HCT116 (cell line): Measurements from ENCODE around the gene CYB5A. TPM values are rescaled to one million over a fixed set of nuclear protein-coding genes. Genes with fewer than 3 reads are reported as not detected.

Source experiments
- ATAC-seq: fragments of 200-7000 bp; cut with Tn5 transposase; 2 replicates; pipeline ENCODE4 v1.9.1; 2020; ENCODE audit warnings: mild to moderate bottlenecking, moderate library complexity
- BruUV-seq: library from RNA; stranded (reverse); fragments of 400-500 nt; replicated peaks from 2 replicates; lab custom pipeline; 2021; lab: Mats Ljungman, UMichigan
- CTCF ChIA-PET: fragments of 300-600 bp; sonication (Branson Sonifier 250); formaldehyde crosslinking; loops from one replicate; lab custom pipeline; 2021; ENCODE audit warnings: antibody characterized with exemption; lab: Charles Lee
- POLR2A ChIA-PET: fragments of 300-600, 350-600 bp; sonication (Branson Sonifier 250); formaldehyde crosslinking; loops from one replicate; lab custom pipeline; 2021; ENCODE audit warnings: antibody characterized with exemption; lab: Charles Lee
- RAD21 ChIA-PET, 2 experiments: fragments of 300-600 bp; sonication (Branson Sonifier 250); formaldehyde crosslinking; loops; one replicate each; lab custom pipeline; 2023; ENCODE audit warnings: low total read pairs in 2 of 2; ENCODE audit not compliant: uncharacterized antibody in 2 of 2, unreplicated experiment in 2 of 2, low non-redundant PET in 1 of 2; lab: Charles Lee
- DNase-seq: peaks from one replicate; pipeline ENCODE4 v3.0.0-alpha.2; 2010; ENCODE audit warnings: low read depth, low spot score
- H2AFZ ChIP-seq: fragments of 200-600 bp; shearing (Covaris generic), sonication (generic); 2 replicates; pipeline ENCODE4 v1.6.1; 2017; ENCODE audit warnings: low read depth, mixed run types, mixed read lengths, antibody characterized with exemption, low read length; ENCODE audit not compliant: poor library complexity, severe bottlenecking
- H3K27ac ChIP-seq: 2 replicates; pipeline ENCODE4 v1.5.1; 2012; ENCODE audit warnings: low read depth, low read length
- H3K27me3 ChIP-seq: fragments of 200-600 bp; sonication (generic); 2 replicates; pipeline ENCODE4 v1.6.1; 2016; ENCODE audit warnings: mixed run types, low read length, mixed read lengths; ENCODE audit not compliant: insufficient read depth
- H3K36me3 ChIP-seq, 2 experiments: fragments of 200-500 bp in 1 of 2; fragments of 200-600 bp in 1 of 2; sonication (Bioruptor generic) in 1 of 2; sonication (generic) in 1 of 2; 2 replicates each; pipeline versions ENCODE4 v1.5.1 to v1.6.1; 2014 to 2016; ENCODE audit warnings: low read length in 2 of 2, inconsistent platforms in 1 of 2, mixed read lengths in 1 of 2, mixed run types in 1 of 2; ENCODE audit not compliant: insufficient read depth in 2 of 2, control insufficient read depth in 1 of 2
- H3K4me1 ChIP-seq, 2 experiments: fragments of 200-600 bp in 1 of 2; sonication (generic) in 1 of 2; 2 replicates each; pipeline versions ENCODE4 v1.5.1 to v1.6.1; 2012 to 2017; ENCODE audit warnings: low read length in 2 of 2, inconsistent platforms in 1 of 2, mild to moderate bottlenecking in 1 of 2, mixed read lengths in 1 of 2, mixed run types in 1 of 2, moderate library complexity in 1 of 2; ENCODE audit not compliant: insufficient read depth in 2 of 2, control insufficient read depth in 1 of 2
- H3K4me2 ChIP-seq: fragments of 200-600 bp; sonication (generic); 2 replicates; pipeline ENCODE4 v1.6.1; 2017; ENCODE audit warnings: mixed run types, low read length, mixed read lengths
- H3K4me3 ChIP-seq, 2 experiments: fragments of 200-600 bp in 1 of 2; sonication (generic) in 1 of 2; replicated peaks in 1 of 2; 2 replicates each; pipeline ENCODE4 v1.5.1; 2011 to 2016; ENCODE audit warnings: low read length in 2 of 2, control low read depth in 1 of 2, low read depth in 1 of 2, mild to moderate bottlenecking in 1 of 2, mixed read lengths in 1 of 2, mixed run types in 1 of 2
- H3K79me2 ChIP-seq: fragments of 200-600 bp; sonication (generic); 2 replicates; pipeline ENCODE4 v1.6.1; 2017; ENCODE audit warnings: mild to moderate bottlenecking, mixed run types, low read length, moderate library complexity, mixed read lengths; ENCODE audit not compliant: insufficient read depth
- H3K9ac ChIP-seq: fragments of 200-600 bp; sonication (generic); 2 replicates; pipeline ENCODE4 v1.6.1; 2016; ENCODE audit warnings: low read length, mixed read lengths
- H3K9me2 ChIP-seq: fragments of 200-600 bp; sonication (generic), shearing (Covaris generic); 2 replicates; pipeline ENCODE4 v1.6.1; 2017; ENCODE audit warnings: mixed run types, mild to moderate bottlenecking, moderate library complexity; ENCODE audit not compliant: insufficient read depth
- H3K9me3 ChIP-seq, 2 experiments: fragments of 200-500 bp in 1 of 2; fragments of 200-600 bp in 1 of 2; sonication (Bioruptor generic) in 1 of 2; sonication (generic) in 1 of 2; 2 replicates each; pipeline ENCODE4 v1.6.1; 2014 to 2017; ENCODE audit warnings: low read length in 2 of 2, mixed read lengths in 2 of 2, inconsistent platforms in 1 of 2, low read depth in 1 of 2, mild to moderate bottlenecking in 1 of 2, mixed run types in 1 of 2, moderate library complexity in 1 of 2; ENCODE audit not compliant: control insufficient read depth in 1 of 2, insufficient read depth in 1 of 2
- H4K20me1 ChIP-seq: fragments of 200-600 bp; sonication (generic), shearing (Covaris generic); 2 replicates; pipeline ENCODE4 v1.6.1; 2017; ENCODE audit warnings: mixed run types, mild to moderate bottlenecking, moderate library complexity; ENCODE audit not compliant: insufficient read depth
- ATF3 ChIP-seq: IDR thresholded peaks from 2 replicates; pipeline ENCODE4 v1.6.1; 2012
- CEBPB ChIP-seq: IDR thresholded peaks from 2 replicates; pipeline ENCODE4 v1.6.1; 2012; ENCODE audit warnings: low read depth
- EGR1 ChIP-seq: IDR thresholded peaks from 2 replicates; pipeline ENCODE4 v1.6.1; 2012; ENCODE audit warnings: low read depth
- ELF1 ChIP-seq: IDR thresholded peaks from 2 replicates; pipeline ENCODE4 v1.6.1; 2012; ENCODE audit warnings: low read depth, borderline replicate concordance
- EZH2 ChIP-seq: fragments of 200-600 bp; sonication (generic); IDR thresholded peaks from 2 replicates; pipeline ENCODE4 v1.6.1; 2017; ENCODE audit warnings: antibody characterized with exemption, mixed run types
- EZH2phosphoT487 ChIP-seq: fragments of 200-600 bp; IDR thresholded peaks from 2 replicates; pipeline ENCODE4 v1.6.1; 2018; ENCODE audit warnings: antibody characterized with exemption, borderline replicate concordance
- FOSL1 ChIP-seq: IDR thresholded peaks from 2 replicates; pipeline ENCODE4 v1.6.1; 2012; ENCODE audit warnings: low read depth
- JUND ChIP-seq: IDR thresholded peaks from 2 replicates; pipeline ENCODE4 v1.6.1; 2012
- POLR2A ChIP-seq: IDR thresholded peaks from 2 replicates; pipeline ENCODE4 v1.7.0; 2011; ENCODE audit warnings: borderline replicate concordance; ENCODE audit not compliant: insufficient read depth, insufficient read length; ENCODE audit errors: extremely low read depth
- POLR2AphosphoS5 ChIP-seq: IDR thresholded peaks from 2 replicates; pipeline ENCODE4 v1.6.1; 2011; ENCODE audit warnings: mild to moderate bottlenecking, low read depth, low read length, moderate library complexity
- RAD21 ChIP-seq: IDR thresholded peaks from 2 replicates; pipeline ENCODE4 v1.6.1; 2012; ENCODE audit warnings: low read depth, mild to moderate bottlenecking
- REST ChIP-seq: IDR thresholded peaks from 2 replicates; pipeline ENCODE4 v1.6.1; 2012; ENCODE audit warnings: low read depth
- SIN3A ChIP-seq: IDR thresholded peaks from 2 replicates; pipeline ENCODE4 v1.6.1; 2012; ENCODE audit warnings: low read depth
- SP1 ChIP-seq: IDR thresholded peaks from 2 replicates; pipeline ENCODE4 v1.6.1; 2012; ENCODE audit warnings: low read depth
- SRF ChIP-seq: IDR thresholded peaks from 2 replicates; pipeline ENCODE4 v1.6.1; 2012; ENCODE audit warnings: low read depth
- TCF7L2 ChIP-seq: IDR thresholded peaks from 2 replicates; pipeline ENCODE4 v1.7.0; 2011; ENCODE audit warnings: borderline replicate concordance, inconsistent platforms; ENCODE audit not compliant: insufficient read depth, insufficient read length; ENCODE audit errors: extremely low read depth
- YY1 ChIP-seq: IDR thresholded peaks from 2 replicates; pipeline ENCODE4 v1.6.1; 2011; ENCODE audit warnings: low read length, low read depth, moderate library complexity, mild to moderate bottlenecking; ENCODE audit not compliant: insufficient replicate concordance; ENCODE audit errors: extremely low read depth
- intact Hi-C: fragments of 100-400 bp; cut with micrococcal nuclease; formaldehyde crosslinking; loops from 2 replicates; pipeline ENCODE4 v1.10.0; 2022
- total RNA-seq: library from RNA; stranded (reverse); gene quantifications from one replicate; pipeline ENCODE4 v1.2.1, GENCODE V29; 2021; ENCODE audit not compliant: unreplicated experiment

The CYB5A gene
- total RNA-seq, 1 experiment from 2014 or later = 37.7 TPM

- ATAC-seq (no peak), DNase-seq (no peak)
- Histone ChIP-seq H3K9me2 (no peaks in the 10 kb centered on the region), H3K9me3 (no peaks in the 10 kb centered on the region), H3K79me2 (no peaks in the 10 kb centered on the region), H3K27me3 (no peaks in the 10 kb centered on the region), H3K4me1 (peaks cover 4 to 6% of the 10 kb centered on the region in 2 experiments; a peak in 2 of 4 replicates), H4K20me1 (no peaks in the 10 kb centered on the region), H3K4me2 (no peak overlapping the region), H2AFZ (no peak overlapping the region), H3K27ac (no peak overlapping the region), H3K4me3 (no peak overlapping the region), H3K36me3 (no peaks in the 10 kb centered on the region; a peak in 1 of 4 replicates), H3K9ac (no peak overlapping the region)
- BruUV-seq = no TSS peak
- intact Hi-C loops = no loop called here
- POLR2A ChIA-PET = no interaction called here
- RAD21 ChIA-PET = no interaction called here
- TF ChIP-seq FOSL1 = no peak
- no peak for TF ChIP-seq SP1
- TF ChIP-seq SIN3A = no peak
- CTCF ChIA-PET = no interaction called here
Measured at GRCh38 chr18:74282755-74283554, 8.8 kb downstream of the CYB5A start.

GRCh38 chr18:74281980-74282754 lies 9.6 kb downstream of the CYB5A start:
- POLR2A ChIA-PET = no interaction called here
- H3K4me1 ChIP-seq = peaks cover 4 to 6% of the 10 kb centered on the region in 2 experiments; a peak in 2 of 4 replicates
- TF ChIP-seq RAD21 = no peak
- TF ChIP-seq EZH2phosphoT487 = no peak
- TF ChIP-seq REST = no peak
- no peak for TF ChIP-seq POLR2A
- no peak for TF ChIP-seq TCF7L2
- no peak for TF ChIP-seq EZH2
- no peak for TF ChIP-seq YY1
- no peak for TF ChIP-seq SRF
- TF ChIP-seq JUND = no peak
- TF ChIP-seq ELF1 = no peak
- TF ChIP-seq CEBPB = no peak
- no peak for TF ChIP-seq ATF3
- TF ChIP-seq EGR1 = no peak
- no peak for TF ChIP-seq SP1
- no peak for TF ChIP-seq POLR2AphosphoS5

More at GRCh38 chr18:74281980-74282754, 9.6 kb downstream of the CYB5A start:
- no peak overlapping the region for H2AFZ ChIP-seq
- ChIA-PET CTCF (no interaction called here), RAD21 (no interaction called here)
- intact Hi-C loops = no loop called here
- no peaks in the 10 kb centered on the region for H4K20me1 ChIP-seq
- no peak overlapping the region for H3K9ac ChIP-seq
- no peak overlapping the region for H3K27ac ChIP-seq
- H3K4me2 ChIP-seq = no peak overlapping the region
- no peaks in the 10 kb centered on the region for H3K79me2 ChIP-seq
- no peaks in the 10 kb centered on the region for H3K9me2 ChIP-seq
- no peaks in the 10 kb centered on the region for H3K9me3 ChIP-seq
- no peak overlapping the region for H3K4me3 ChIP-seq
- BruUV-seq = no TSS peak
- H3K27me3 ChIP-seq = no peaks in the 10 kb centered on the region
- no peaks in the 10 kb centered on the region; a peak in 1 of 4 replicates for H3K36me3 ChIP-seq
- ATAC-seq (no peak), DNase-seq (no peak)
